B cell (primary cell): Measurements from ENCODE around the gene RCN1. TPM values are rescaled to one million over a fixed set of nuclear protein-coding genes. Genes with fewer than 3 reads are reported as not detected.

Experiments
- ATAC-seq: fragments of 200-7000 bp; cut with Tn5 transposase; one replicate; pipeline ENCODE4 v1.10.0; 2021; ENCODE audit warnings: low read depth, mild to moderate bottlenecking, moderate number of reproducible peaks, moderate library complexity
- CTCF ChIA-PET: fragments of 350-600 bp; sonication (Branson Sonifier 250); formaldehyde crosslinking; loops from one replicate; lab custom pipeline; 2021; ENCODE audit warnings: antibody characterized with exemption, inconsistent platforms; lab: Charles Lee
- POLR2A ChIA-PET: fragments of 350-600 bp; sonication (Branson Sonifier 250); formaldehyde crosslinking; loops from one replicate; lab custom pipeline; 2021; ENCODE audit warnings: antibody characterized with exemption; lab: Charles Lee
- DNase-seq: peaks from one replicate; pipeline ENCODE4 v3.0.0; 2013
- H2AFZ ChIP-seq: 2 replicates; pipeline ENCODE4 v1.6.1; 2012; ENCODE audit warnings: mild to moderate bottlenecking, low read depth, low read length; ENCODE audit not compliant: insufficient read depth, poor library complexity, severe bottlenecking
- H3K27ac ChIP-seq, 2 donors: 1 replicate in 1 of 2; 2 replicates in 1 of 2; pipeline ENCODE4 v1.5.1; 2012 to 2013; ENCODE audit warnings: low read length in 2 of 2, mild to moderate bottlenecking in 2 of 2, moderate library complexity in 1 of 2
- H3K27me3 ChIP-seq, 4 experiments: fragments of 200-600 bp in 1 of 4; sonication (generic) in 1 of 4; replicated peaks in 1 of 4; 1 replicate in 2 of 4; 2 replicates in 2 of 4; pipeline versions ENCODE4 v1.6.1 to v1.7.0; 2013 to 2016; ENCODE audit warnings: low read length in 3 of 4, mild to moderate bottlenecking in 2 of 4, mixed read lengths in 1 of 4, moderate library complexity in 1 of 4; ENCODE audit not compliant: insufficient read depth in 4 of 4, control insufficient read depth in 3 of 4; ENCODE audit errors: control extremely low read depth in 1 of 4
- H3K36me3 ChIP-seq, 2 experiments: replicated peaks in 1 of 2; 1 replicate in 1 of 2; 2 replicates in 1 of 2; pipeline versions ENCODE4 v1.6.1 to v1.7.1; 2013; ENCODE audit warnings: low read length in 1 of 2; ENCODE audit not compliant: insufficient read depth in 2 of 2, control insufficient read depth in 1 of 2; ENCODE audit errors: control extremely low read depth in 1 of 2, extremely low read depth in 1 of 2
- H3K4me1 ChIP-seq, 2 donors: fragments of 200-600 bp in 1 of 2; sonication (generic) in 1 of 2; 1 replicate in 1 of 2; 2 replicates in 1 of 2; pipeline versions ENCODE4 v1.5.1 to v1.6.1; 2013 to 2017; ENCODE audit warnings: low read length in 2 of 2; ENCODE audit not compliant: control insufficient read depth in 2 of 2, insufficient read depth in 2 of 2
- H3K4me2 ChIP-seq: replicated peaks from 2 replicates; pipeline ENCODE3; 2012; ENCODE audit warnings: mild to moderate bottlenecking, low read depth, low read length; ENCODE audit not compliant: poor library complexity, severe bottlenecking
- H3K4me3 ChIP-seq, 5 experiments: fragments of 200-600 bp in 1 of 5; sonication (generic) in 1 of 5; 1 replicate in 3 of 5; 2 replicates in 2 of 5; pipeline versions ENCODE4 v1.5.1 to v1.7.0; 2011 to 2016; ENCODE audit warnings: low read length in 4 of 5, mild to moderate bottlenecking in 4 of 5, low read depth in 2 of 5, control low read depth in 1 of 5, moderate library complexity in 1 of 5; ENCODE audit not compliant: insufficient read depth in 1 of 5; ENCODE audit errors: control extremely low read depth in 1 of 5, extremely low read depth in 1 of 5
- H3K79me2 ChIP-seq: fragments of 200-600 bp; sonication (generic); one replicate; pipeline ENCODE4 v1.6.0; 2016; ENCODE audit warnings: low read length; ENCODE audit not compliant: control insufficient read depth, insufficient read depth
- H3K9ac ChIP-seq: fragments of 200-600 bp; sonication (generic); 2 replicates; pipeline ENCODE4 v1.6.1; 2017; ENCODE audit warnings: mild to moderate bottlenecking, low read length, moderate library complexity
- H3K9me3 ChIP-seq, 3 donors: one replicate each; pipeline versions ENCODE4 v1.6.1 to v1.7.1; 2013; ENCODE audit warnings: low read length in 2 of 3; ENCODE audit not compliant: control insufficient read depth in 2 of 3, insufficient read depth in 1 of 3; ENCODE audit errors: control extremely low read depth in 1 of 3
- H4K20me1 ChIP-seq: 2 replicates; pipeline ENCODE4 v1.6.0; 2012; ENCODE audit warnings: mild to moderate bottlenecking, low read length; ENCODE audit not compliant: insufficient read depth, control insufficient read depth, poor library complexity, severe bottlenecking
- H3K27ac Mint-ChIP-seq: one replicate; pipeline ENCODE4 v1.8.0; 2021; ENCODE audit warnings: mixed read lengths
- H3K27me3 Mint-ChIP-seq: one replicate; pipeline ENCODE4 v1.8.0; 2021; ENCODE audit warnings: mixed read lengths
- H3K4me1 Mint-ChIP-seq: one replicate; pipeline ENCODE4 v1.8.0; 2021; ENCODE audit warnings: mixed read lengths
- H3K4me3 Mint-ChIP-seq: one replicate; pipeline ENCODE4 v1.8.0; 2021; ENCODE audit warnings: mixed read lengths
- H3K9me3 Mint-ChIP-seq: one replicate; pipeline ENCODE4 v1.8.0; 2022; ENCODE audit warnings: mixed read lengths; ENCODE audit not compliant: insufficient read depth
- EZH2 ChIP-seq: IDR thresholded peaks from 2 replicates; pipeline ENCODE4 v1.6.1; 2012; ENCODE audit warnings: borderline replicate concordance, low read depth, mild to moderate bottlenecking, moderate library complexity, low read length; ENCODE audit not compliant: insufficient read depth, poor library complexity, severe bottlenecking
- WGBS: methylation state at CpG from one replicate; pipeline ENCODE4 v1.1.5; 2013; ENCODE audit warnings: missing lambda C conversion rate; ENCODE audit not compliant: insufficient coverage; 5-methylcytosine and 5-hydroxymethylcytosine counted together
- intact Hi-C: fragments of 100-400 bp; cut with micrococcal nuclease; formaldehyde crosslinking; loops from one replicate; pipeline ENCODE4 v1.10.0; 2022
- polyA plus RNA-seq: library from polyadenylated mRNA; depleted of rRNA; stranded (reverse); fragments of >200 nt; gene quantifications from 2 replicates; pipeline ENCODE4 v1.2.3, GENCODE V29; 2012
- total RNA-seq, 2 donors: library from RNA; stranded (reverse); fragments of 120-200 nt in 1 of 2; gene quantifications; 1 replicate in 1 of 2; 2 replicates in 1 of 2; pipeline versions ENCODE4 v1.2.3 to v1.2.4, GENCODE V29; 2013 to 2022
- TF ChIP-seq, protein P1 (sequence below): fragments of 200-600 bp; IDR thresholded peaks from one replicate; pipeline ENCODE4 v1.8.0; 2022; ENCODE audit warnings: antibody characterized with exemption, mild to moderate bottlenecking

The RCN1 gene
- total and polyA plus RNA-seq, 2 donors (not counting 1 experiment from before 2014, with no cell fraction given): 2.6 to 3.8 TPM

GRCh38 chr11:32050264-32050663, 40.6 kb upstream of the RCN1 start:
- H3K4me2 ChIP-seq: no peak overlapping the region
- POLR2A ChIA-PET: no interaction called here
- TF ChIP-seq EZH2: no peak
- TF ChIP-seq, protein P1, sequence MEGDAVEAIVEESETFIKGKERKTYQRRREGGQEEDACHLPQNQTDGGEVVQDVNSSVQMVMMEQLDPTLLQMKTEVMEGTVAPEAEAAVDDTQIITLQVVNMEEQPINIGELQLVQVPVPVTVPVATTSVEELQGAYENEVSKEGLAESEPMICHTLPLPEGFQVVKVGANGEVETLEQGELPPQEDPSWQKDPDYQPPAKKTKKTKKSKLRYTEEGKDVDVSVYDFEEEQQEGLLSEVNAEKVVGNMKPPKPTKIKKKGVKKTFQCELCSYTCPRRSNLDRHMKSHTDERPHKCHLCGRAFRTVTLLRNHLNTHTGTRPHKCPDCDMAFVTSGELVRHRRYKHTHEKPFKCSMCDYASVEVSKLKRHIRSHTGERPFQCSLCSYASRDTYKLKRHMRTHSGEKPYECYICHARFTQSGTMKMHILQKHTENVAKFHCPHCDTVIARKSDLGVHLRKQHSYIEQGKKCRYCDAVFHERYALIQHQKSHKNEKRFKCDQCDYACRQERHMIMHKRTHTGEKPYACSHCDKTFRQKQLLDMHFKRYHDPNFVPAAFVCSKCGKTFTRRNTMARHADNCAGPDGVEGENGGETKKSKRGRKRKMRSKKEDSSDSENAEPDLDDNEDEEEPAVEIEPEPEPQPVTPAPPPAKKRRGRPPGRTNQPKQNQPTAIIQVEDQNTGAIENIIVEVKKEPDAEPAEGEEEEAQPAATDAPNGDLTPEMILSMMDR: no peak
- Mint-ChIP-seq H3K27me3 (peaks cover 44% of the 10 kb centered on the region), H3K4me1 (no peaks in the 10 kb centered on the region), H3K9me3 (peaks cover 1% of the 10 kb centered on the region), H3K27ac (no peak overlapping the region), H3K4me3 (no peak overlapping the region)
- no peaks in the 10 kb centered on the region for H4K20me1 ChIP-seq
- H3K9me3 ChIP-seq: no peaks in the 10 kb centered on the region
- 87% methylated on average over 2 of the region's 4 CpGs for WGBS
- H3K36me3 ChIP-seq: no peaks in the 10 kb centered on the region
- no peak overlapping the region for H3K4me3 ChIP-seq
- H3K4me1 ChIP-seq: no peaks in the 10 kb centered on the region
- no peak overlapping the region for H3K9ac ChIP-seq
- ATAC-seq (no peak), DNase-seq (no peak)
- peaks cover 0 to 6% (median 1%) of the 10 kb centered on the region in 4 experiments for H3K27me3 ChIP-seq
- CTCF ChIA-PET: interaction anchor here (0.6 to 13.1 kb wide), 5 partner anchors 9 to 205 kb away, joined by 3 to 197 read pairs (median 3); no protein-coding TSS in a partner anchor
- no peak overlapping the region for H3K27ac ChIP-seq
- no peak overlapping the region for H2AFZ ChIP-seq
- intact Hi-C loops: no loop called here
- no peaks in the 10 kb centered on the region for H3K79me2 ChIP-seq

GRCh38 chr11:32052215-32052614, 38.7 kb upstream of the RCN1 start:
- DNase-seq (peak; percentile 55), ATAC-seq (no peak)
- Mint-ChIP-seq H3K9me3 (no peaks in the 10 kb centered on the region), H3K27ac (no peak overlapping the region), H3K4me3 (no peak overlapping the region), H3K27me3 (peaks cover 46% of the 10 kb centered on the region), H3K4me1 (no peaks in the 10 kb centered on the region)
- Histone ChIP-seq H3K4me2 (no peak overlapping the region), H3K36me3 (no peaks in the 10 kb centered on the region), H3K9ac (no peak overlapping the region), H3K79me2 (no peaks in the 10 kb centered on the region), H3K27ac (no peak overlapping the region), H2AFZ (no peak overlapping the region), H3K4me1 (no peaks in the 10 kb centered on the region), H3K4me3 (no peak overlapping the region), H3K27me3 (peaks cover 0 to 6% (median 3%) of the 10 kb centered on the region in 4 experiments), H4K20me1 (no peaks in the 10 kb centered on the region), H3K9me3 (no peaks in the 10 kb centered on the region)
- TF ChIP-seq, protein P1: peak; percentile 87
- no peak for TF ChIP-seq EZH2
- WGBS: no CpG with 5 or more reads among the region's 6 CpGs
- intact Hi-C loops: loop anchor here (1.0 kb wide), 1 partner anchor 124 kb away; no protein-coding TSS in a partner anchor
- POLR2A ChIA-PET: no interaction called here
- CTCF ChIA-PET: interaction anchor here (0.7 to 13.1 kb wide), 17 partner anchors 8 to 255 kb away, joined by 3 to 197 read pairs (median 4); no protein-coding TSS in a partner anchor
